ES-I3 (cell line): ENCODE measurements around the gene SDK1.

ENCODE experiments used
- H3K36me3 ChIP-seq: 2 replicates; pipeline ENCODE4 v1.6.1; 2013; ENCODE audit warnings: mild to moderate bottlenecking, low read length, control low read depth, moderate library complexity; ENCODE audit not compliant: insufficient read depth
- H3K4me1 ChIP-seq: 2 replicates; pipeline ENCODE4 v1.6.1; 2013; ENCODE audit warnings: mild to moderate bottlenecking, control low read depth, low read length; ENCODE audit not compliant: insufficient read depth
- H3K9ac ChIP-seq: 2 replicates; pipeline ENCODE4 v1.6.1; 2013; ENCODE audit warnings: low read depth, mild to moderate bottlenecking, low read length, moderate library complexity
- H3K9me3 ChIP-seq: 2 replicates; pipeline ENCODE4 v1.6.1; 2013; ENCODE audit warnings: mild to moderate bottlenecking, low read length, moderate library complexity; ENCODE audit not compliant: control insufficient read depth, insufficient read depth

SDK1 gene

GRCh38 chr7:3495530-3495929 lies 194.5 kb downstream of the SDK1 start:
- H3K9ac ChIP-seq: no peak overlapping the region

DNA sequence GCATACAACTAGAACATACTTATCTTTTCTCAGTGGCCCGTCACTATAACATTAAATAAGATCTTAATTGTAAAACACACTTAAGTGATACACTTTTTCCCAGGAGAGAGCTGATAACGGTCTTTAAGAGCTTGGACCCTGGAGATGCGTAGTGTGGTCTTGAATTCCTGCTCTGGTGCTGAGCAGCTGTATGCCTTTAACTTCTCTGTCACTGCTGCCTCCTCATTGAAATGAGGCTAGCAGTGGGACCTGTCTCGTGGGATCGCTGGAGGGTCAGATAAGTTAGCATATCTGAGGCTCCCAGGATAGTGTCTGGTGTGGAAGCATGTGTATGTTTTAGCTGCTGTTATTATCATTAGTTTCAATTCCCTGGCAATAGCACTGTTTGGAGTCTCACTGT lies 194.9 kb downstream of the SDK1 start:
- Histone ChIP-seq H3K9me3 (peaks cover 2% of the 10 kb centered on the region), H3K9ac (no peak overlapping the region), H3K4me1 (peaks cover 6% of the 10 kb centered on the region), H3K36me3 (no peaks in the 10 kb centered on the region)

More at GRCh38 chr7:3495530-3495929, 194.5 kb downstream of the SDK1 start:
- H3K36me3 ChIP-seq: no peaks in the 10 kb centered on the region
- H3K4me1 ChIP-seq: peaks cover 6% of the 10 kb centered on the region
- H3K9me3 ChIP-seq: no peaks in the 10 kb centered on the region; the same call in none of the 2 replicates

GRCh38 chr7:3497796-3498195 lies 196.7 kb downstream of the SDK1 start:
- Histone ChIP-seq H3K9ac (no peak overlapping the region), H3K9me3 (peaks cover 6% of the 10 kb centered on the region), H3K36me3 (no peaks in the 10 kb centered on the region), H3K4me1 (peaks cover 6% of the 10 kb centered on the region)

GRCh38 chr7:3501671-3502070 lies 200.6 kb downstream of the SDK1 start:
- Histone ChIP-seq H3K4me1 (no peaks in the 10 kb centered on the region), H3K36me3 (no peaks in the 10 kb centered on the region), H3K9ac (no peak overlapping the region), H3K9me3 (peaks cover 10% of the 10 kb centered on the region)

- H3K4me1 ChIP-seq: no peaks in the 10 kb centered on the region
- peaks cover 10% of the 10 kb centered on the region; the same call in 1 of the 2 replicates for H3K9me3 ChIP-seq
- H3K36me3 ChIP-seq: no peaks in the 10 kb centered on the region
- no peak overlapping the region for H3K9ac ChIP-seq
Observed at GRCh38 chr7:3504384-3504783, 203.3 kb downstream of the SDK1 start.

GRCh38 chr7:3510101-3511020 lies 209.3 kb downstream of the SDK1 start:
- H3K9ac ChIP-seq: no peak overlapping the region
- 0 out of 2 replicates have a peak, but pooled peaks cover under 1% of the 10 kb centered on the region for H3K9me3 ChIP-seq
- peaks cover 13% of the 10 kb centered on the region for H3K4me1 ChIP-seq
- no peaks in the 10 kb centered on the region for H3K36me3 ChIP-seq

GRCh38 chr7:3517344-3517743 lies 216.3 kb downstream of the SDK1 start:
- no peaks in the 10 kb centered on the region for H3K9me3 ChIP-seq

GRCh38 chr7:3518546-3518945 lies 217.5 kb downstream of the SDK1 start:
- no peaks in the 10 kb centered on the region for H3K36me3 ChIP-seq
- no peak overlapping the region for H3K9ac ChIP-seq
- no peaks in the 10 kb centered on the region for H3K9me3 ChIP-seq
- peaks cover 4% of the 10 kb centered on the region; the same call in 1 of the 2 replicates for H3K4me1 ChIP-seq

More at GRCh38 chr7:3517344-3517743, 216.3 kb downstream of the SDK1 start:
- Histone ChIP-seq H3K4me1 (peaks cover 4% of the 10 kb centered on the region; the same call in 1 of the 2 replicates), H3K36me3 (no peaks in the 10 kb centered on the region), H3K9ac (no peak overlapping the region)

GRCh38 chr7:3520206-3520605 lies 219.2 kb downstream of the SDK1 start:
- H3K4me1 ChIP-seq: peaks cover 4% of the 10 kb centered on the region; the same call in 1 of the 2 replicates
- no peak overlapping the region for H3K9ac ChIP-seq
- no peaks in the 10 kb centered on the region for H3K9me3 ChIP-seq
- no peaks in the 10 kb centered on the region for H3K36me3 ChIP-seq

- Histone ChIP-seq H3K9me3 (no peaks in the 10 kb centered on the region), H3K9ac (no peak overlapping the region), H3K4me1 (no peaks in the 10 kb centered on the region)
Observed at GRCh38 chr7:3527496-3528124, 226.6 kb downstream of the SDK1 start.

DNA sequence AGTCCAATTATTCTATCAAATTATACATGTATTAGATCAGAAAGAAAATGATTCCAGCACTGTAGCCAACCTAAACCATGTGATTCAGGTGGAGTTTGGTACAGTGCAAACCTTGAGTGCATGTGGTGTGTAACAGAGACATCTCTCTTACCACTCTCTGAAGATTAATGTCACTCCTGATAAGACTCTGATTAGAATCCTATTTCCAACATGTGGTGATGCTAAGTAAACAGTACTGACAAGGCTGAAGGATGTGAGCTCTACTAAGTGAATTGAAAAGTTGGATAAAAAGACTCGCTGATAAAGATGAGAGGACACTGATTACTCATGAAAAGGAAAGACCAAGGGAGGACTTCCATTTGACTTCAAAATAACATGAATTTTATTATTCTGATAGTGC lies 232.0 kb downstream of the SDK1 start:
- no peaks in the 10 kb centered on the region for H3K9me3 ChIP-seq
- no peak overlapping the region for H3K9ac ChIP-seq
- no peaks in the 10 kb centered on the region; the same call in 1 of the 2 replicates for H3K4me1 ChIP-seq
- no peaks in the 10 kb centered on the region for H3K36me3 ChIP-seq

More at GRCh38 chr7:3527496-3528124, 226.6 kb downstream of the SDK1 start:
- H3K36me3 ChIP-seq: no peaks in the 10 kb centered on the region

- Histone ChIP-seq H3K36me3 (no peaks in the 10 kb centered on the region), H3K4me1 (no peaks in the 10 kb centered on the region; the same call in 1 of the 2 replicates), H3K9ac (no peak overlapping the region), H3K9me3 (no peaks in the 10 kb centered on the region)
Observed at GRCh38 chr7:3537210-3537875, 236.3 kb downstream of the SDK1 start.

GRCh38 chr7:3538041-3538440 lies 237.0 kb downstream of the SDK1 start:
- Histone ChIP-seq H3K36me3 (no peaks in the 10 kb centered on the region), H3K9me3 (no peaks in the 10 kb centered on the region), H3K9ac (no peak overlapping the region), H3K4me1 (no peaks in the 10 kb centered on the region; the same call in 1 of the 2 replicates)
